ENCODE data around the gene FLOT1. TPM values are rescaled to one million over a fixed set of nuclear protein-coding genes. Genes with fewer than 3 reads are reported as not detected.

Gene FLOT1
- total RNA-seq, 1 donor from 2014 or later = 100 TPM

DNA sequence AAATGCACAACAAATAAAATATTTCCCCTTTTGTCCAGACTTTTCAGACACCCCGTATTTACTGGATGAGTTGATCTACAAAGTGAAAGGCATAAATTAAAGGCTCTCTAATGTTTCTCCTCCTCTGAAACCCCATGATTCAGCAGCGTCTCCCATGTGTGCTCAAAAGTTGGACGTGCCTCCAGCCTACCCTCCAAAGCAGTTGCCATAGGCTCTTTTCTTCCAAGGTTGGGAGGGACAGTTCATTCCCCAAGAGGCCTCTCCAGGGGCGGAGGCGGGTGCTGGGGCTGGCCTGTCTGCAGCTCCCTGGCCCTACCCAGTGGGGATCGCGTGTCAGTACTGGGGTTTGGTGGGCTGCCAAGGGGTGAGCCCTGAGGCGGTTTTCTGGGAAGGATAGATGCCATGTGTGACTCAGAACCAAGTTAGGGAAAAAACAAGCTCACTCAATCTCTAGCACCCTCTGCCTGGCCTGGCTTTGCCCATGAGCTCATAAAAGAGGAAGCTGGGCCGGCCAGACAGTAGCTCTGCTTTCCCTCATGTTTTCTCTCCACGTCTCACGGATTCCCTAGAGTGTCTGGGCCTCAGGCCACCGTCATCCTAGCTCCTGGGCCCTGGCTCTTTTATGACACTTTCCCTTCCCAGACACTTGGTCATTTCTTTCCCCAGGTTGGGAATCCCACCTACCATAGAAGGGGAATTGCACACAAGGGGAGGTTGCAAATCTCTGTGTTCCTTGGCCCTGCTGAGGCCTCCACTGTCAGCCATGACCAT, 9.9 kb upstream of the FLOT1 start:
- DNase-seq (ENCODE audit: low read depth) = peak; percentile 96
- no peak overlapping the region for H3K4me3 ChIP-seq (ENCODE audit: low read depth, low read length)
- TF ChIP-seq CTCF (conservative IDR thresholded peaks at IDR 0.05; ENCODE audit: low read depth, low read length) = peak; percentile 26

- DNase-seq (ENCODE audit: low read depth) = no peak
- no peak for TF ChIP-seq CTCF (conservative IDR thresholded peaks at IDR 0.05; ENCODE audit: low read depth, low read length)
- no peak overlapping the region for H3K4me3 ChIP-seq (ENCODE audit: low read depth, low read length)
Observed at GRCh38 chr6:30750379-30750668, 7.8 kb upstream of the FLOT1 start.

DNA sequence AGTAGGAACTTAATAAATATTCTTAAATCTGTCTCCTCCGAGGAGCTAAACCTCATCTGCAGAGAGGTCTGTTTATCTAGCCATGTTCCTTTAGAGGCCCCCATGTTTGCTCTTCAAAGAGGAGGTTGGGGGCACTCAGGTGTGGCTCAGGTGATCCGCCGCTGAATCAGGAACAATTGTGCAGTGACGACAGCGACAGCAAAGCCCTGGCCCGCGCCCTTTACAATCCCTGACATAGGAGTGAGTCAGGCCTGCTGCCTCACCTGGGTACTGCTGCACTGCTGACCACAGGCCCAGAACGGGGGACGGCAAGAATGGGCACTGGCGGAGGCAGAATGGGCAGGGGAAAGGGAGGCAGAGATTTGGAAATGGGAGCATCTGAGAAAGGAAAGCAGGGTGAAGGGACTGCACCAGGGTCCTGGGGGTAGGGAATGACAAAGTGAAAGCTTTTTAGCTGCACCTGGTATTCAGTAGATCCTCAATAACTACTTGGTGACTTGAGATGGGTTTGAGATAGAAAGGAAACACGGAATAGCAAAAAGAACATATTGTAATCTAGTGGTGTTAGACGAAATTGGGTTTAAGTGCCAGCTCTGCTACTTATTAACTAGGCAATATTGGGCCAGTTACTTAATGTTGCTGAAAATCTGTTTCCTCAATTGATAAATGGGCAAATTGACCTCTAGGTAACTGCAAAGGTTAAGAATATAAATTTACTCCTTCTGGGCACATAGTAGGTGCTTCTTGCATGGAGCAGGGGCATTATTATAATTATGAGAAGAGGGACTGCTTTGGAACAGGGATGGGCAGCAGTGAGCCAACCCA, 7.3 kb upstream of the FLOT1 start:
- no peak overlapping the region for H3K4me3 ChIP-seq (ENCODE audit: low read depth, low read length)
- TF ChIP-seq CTCF (conservative IDR thresholded peaks at IDR 0.05; ENCODE audit: low read depth, low read length) = no peak
- no peak for DNase-seq (ENCODE audit: low read depth)

GRCh38 chr6:30748851-30749540, 6.5 kb upstream of the FLOT1 start:
- no peak for TF ChIP-seq CTCF (conservative IDR thresholded peaks at IDR 0.05; ENCODE audit: low read depth, low read length)
- DNase-seq (ENCODE audit: low read depth) = no peak

GRCh38 chr6:30747902-30748769, 5.6 kb upstream of the FLOT1 start:
- no peak for DNase-seq (ENCODE audit: low read depth)
- H3K4me3 ChIP-seq (ENCODE audit: low read depth, low read length) = peak overlapping the region; percentile 7
- TF ChIP-seq CTCF (conservative IDR thresholded peaks at IDR 0.05; ENCODE audit: low read depth, low read length) = no peak

More at GRCh38 chr6:30748851-30749540, 6.5 kb upstream of the FLOT1 start:
- peak overlapping the region; percentile 7 for H3K4me3 ChIP-seq (ENCODE audit: low read depth, low read length)

DNA sequence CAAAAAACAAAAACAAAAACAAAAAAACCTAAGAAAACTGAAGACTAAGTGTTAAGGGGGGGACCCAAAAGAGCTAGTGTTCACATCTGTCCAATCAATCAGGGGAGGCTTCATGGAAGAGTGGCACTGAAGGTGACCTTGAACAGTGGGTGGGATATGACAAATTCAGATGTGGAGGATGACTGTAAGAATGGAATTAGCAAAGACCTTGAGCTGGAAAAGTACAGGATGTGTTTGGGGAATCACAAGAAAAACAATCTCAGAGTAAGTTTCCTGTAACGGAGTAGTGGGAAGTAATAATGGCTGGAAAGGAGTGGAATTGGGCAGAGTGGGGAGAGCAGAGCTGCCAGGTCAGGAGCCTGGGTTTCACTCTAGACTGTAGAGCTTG, 4.8 kb upstream of the FLOT1 start:
- no peak overlapping the region for H3K4me3 ChIP-seq (ENCODE audit: low read depth, low read length)
- no peak for TF ChIP-seq CTCF (conservative IDR thresholded peaks at IDR 0.05; ENCODE audit: low read depth, low read length)
- DNase-seq (ENCODE audit: low read depth) = no peak

All from epithelial cell of proximal tubule (primary cell).